Stimulated activated CD4-positive, alpha-beta T cell treated with anti-CD3 and anti-CD28 coated beads, Interleukin-12 subunit alpha, Interleukin-12 subunit beta, amount 100 ng/mL, for 24 hours (primary cell): Measurements from ENCODE around the gene ZSCAN31.
A peak's percentile ranks its signal among the peaks of the same experiment; 100 is the strongest.
"Not testable (repeated sequence)": the region's sequence is repeated elsewhere in the genome, so short reads cannot be mapped to it uniquely, and the experiment has no call there.

Experiments
- DNase-seq, 2 experiments: peaks; one replicate each; pipeline ENCODE4 v3.0.0-alpha.2; 2020; ENCODE audit warnings: low read depth in 2 of 2

ZSCAN31 gene

DNA sequence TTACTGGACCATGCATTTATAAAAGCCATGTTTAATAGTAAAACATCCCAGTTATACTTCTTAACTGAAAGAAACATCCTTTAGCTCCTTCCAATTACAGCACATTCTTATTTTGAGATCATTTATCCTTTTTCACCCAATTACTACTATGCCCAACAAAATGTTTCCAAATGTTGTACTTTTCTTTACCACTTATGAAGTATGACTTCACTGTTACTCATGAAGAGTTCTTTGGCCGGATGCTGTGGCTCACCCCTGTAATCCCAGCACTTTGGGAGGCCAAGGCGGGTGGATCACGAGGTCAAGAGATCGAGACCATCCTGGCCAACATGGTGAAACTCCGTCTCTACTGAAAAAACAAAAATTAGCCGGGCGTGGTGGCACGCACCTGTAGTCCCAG is 18.1 kb downstream of the ZSCAN31 start:
- not testable (repeated sequence) for DNase-seq

DNA sequence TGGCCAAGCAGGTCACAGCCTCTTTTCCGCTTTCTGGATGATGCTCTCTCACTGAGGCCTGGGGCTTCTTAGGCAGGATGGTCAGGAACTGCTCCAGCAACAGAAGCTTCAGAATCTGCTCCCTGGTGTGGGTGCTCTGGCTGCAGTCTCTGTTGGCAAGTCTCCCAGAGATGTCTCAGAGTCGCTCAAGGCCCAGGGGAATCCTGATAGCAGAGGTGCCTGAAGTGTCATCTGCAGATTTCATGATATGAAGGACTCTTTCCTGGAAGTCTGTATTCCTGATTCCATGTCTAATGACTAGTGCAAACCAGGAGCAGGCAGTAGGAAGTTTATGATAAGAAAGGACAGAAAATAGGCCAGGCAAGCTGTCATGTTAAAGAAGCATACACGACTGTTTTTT is 20.3 kb downstream of the ZSCAN31 start:
- no peak for DNase-seq

DNA sequence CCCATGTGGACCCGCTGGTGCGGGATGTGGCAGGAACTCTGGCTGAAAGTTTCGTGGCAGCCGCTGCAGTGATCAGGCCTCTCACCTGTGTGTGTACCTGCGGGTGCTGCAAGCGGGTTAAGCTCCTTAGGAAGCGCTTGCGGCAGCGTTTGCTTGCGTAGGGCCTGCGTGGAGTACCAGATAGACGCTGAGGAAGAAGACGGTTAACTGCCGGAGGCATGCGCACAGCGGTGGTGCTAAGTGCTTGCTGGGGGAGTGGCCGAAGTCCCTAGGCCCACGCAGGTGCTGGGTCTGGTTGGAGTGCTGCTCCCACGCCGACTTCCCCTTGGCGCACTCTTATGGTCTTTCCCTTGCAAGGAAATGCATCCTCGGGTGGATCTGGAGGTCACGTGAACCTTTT is 23.0 kb downstream of the ZSCAN31 start:
- DNase-seq = no peak

DNA sequence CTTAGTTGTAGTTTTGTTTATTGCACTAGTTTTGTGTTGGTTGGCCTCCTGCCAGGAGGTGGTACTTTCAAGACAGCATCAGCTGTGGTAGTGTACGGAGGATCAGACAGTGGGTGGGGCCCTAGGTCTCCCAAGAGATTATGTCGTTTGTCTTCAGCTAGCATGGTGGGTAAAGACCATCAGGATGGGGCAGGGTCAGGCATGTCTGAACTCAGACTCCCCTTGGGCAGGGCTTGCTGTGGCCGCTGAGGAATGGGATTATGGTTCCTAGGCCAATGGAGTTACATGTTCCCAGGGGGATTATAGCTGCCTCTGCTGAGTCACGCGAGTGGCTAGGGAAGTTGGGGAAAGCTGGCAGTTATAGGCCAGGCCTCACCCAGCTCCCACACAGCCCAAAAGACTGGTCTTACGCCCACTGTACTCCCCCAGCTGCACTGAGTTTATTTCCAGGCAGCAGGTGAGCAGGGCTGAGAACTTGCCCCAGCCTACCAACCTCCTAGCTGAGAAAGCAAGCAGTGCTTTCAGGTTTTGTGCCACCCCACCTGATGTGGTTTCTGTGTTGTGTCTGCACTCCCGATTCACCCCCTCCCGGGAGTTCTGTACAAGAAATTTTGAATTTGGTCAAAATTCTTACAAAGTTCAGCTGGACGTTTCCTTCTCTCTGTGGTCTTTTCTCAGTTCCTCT is 24.7 kb downstream of the ZSCAN31 start:
- DNase-seq = no peak

DNA sequence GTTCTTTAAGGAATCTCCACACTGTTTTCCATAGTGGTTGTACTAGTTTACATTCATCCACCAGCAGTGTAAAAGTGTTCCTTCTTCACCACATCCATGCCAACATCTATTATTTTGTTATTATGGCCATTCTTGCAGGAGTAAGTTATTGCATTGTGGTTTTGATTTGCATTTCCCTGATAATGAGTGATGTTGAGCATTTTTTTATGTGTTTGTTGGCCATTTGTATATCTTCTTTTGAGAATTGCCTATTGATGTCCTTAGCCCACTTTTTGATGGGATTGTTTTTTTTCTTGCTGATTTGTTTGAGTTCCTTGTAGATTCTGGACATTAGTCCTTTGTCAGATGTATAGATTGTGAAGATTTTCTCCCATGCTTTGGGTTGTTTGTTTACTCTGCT is 29.6 kb downstream of the ZSCAN31 start:
- DNase-seq = not testable (repeated sequence)

DNA sequence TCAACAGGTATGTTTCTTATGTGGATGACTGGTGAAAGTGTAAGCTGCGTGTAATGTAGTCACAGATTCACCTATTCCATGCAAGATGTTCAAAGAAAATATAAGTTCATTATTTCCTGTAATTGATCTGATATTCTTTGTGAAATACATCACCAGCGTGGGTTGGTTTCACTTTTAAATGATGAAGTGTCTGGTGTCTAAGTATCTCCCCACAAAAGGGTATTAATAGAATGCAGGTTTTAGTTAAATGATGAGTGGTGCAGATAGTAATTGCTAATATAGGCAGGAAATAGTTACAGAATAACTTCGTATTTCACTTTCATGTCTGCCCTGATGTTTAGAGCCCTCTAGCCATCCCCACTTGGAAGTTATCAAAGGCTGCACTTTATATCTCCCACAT is 32.4 kb downstream of the ZSCAN31 start:
- DNase-seq = no peak

DNA sequence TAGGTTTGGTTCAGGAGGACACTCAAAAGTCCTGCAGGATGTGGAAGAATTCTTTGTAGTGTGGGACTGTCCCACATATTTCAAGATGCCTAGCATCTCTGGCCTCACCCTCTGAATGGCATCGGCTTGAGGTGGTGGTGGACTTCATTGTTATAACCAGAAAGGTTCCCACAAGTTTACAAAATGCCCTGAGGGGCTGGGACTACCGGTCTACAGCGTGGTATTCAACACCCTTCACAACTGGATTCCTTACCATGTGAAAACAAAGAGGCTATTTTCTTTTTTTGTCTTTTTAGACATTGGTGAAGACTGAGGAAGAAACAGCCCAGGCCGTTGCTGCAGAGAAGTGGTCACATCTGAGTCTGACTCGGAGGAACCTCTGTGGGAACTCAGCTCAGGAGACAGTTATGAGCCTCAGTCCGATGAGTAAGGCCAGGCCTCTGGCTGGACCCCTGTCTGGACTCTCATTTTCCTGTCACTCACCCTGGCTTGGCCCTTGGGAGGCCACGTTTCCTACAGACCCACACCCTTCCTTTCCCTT is 39.4 kb downstream of the ZSCAN31 start:
- no peak for DNase-seq

DNA sequence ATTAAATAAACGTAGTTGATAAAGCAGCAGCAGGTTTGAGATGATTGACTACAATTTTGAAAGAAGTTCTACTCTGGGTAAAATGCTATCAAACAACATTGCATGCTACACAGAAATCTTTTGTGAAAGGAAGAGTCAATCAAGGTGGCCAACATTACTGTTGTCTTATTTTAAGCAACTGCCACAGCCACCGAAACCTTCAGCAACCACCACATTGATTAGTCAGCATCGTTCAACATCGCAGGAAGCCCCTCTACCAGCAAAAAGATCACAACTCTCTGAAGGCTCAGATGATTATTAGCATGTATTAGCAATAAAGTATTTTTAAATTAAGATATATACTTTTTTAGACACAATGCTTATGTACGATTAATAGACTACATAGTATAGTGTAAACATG is 40.6 kb downstream of the ZSCAN31 start:
- no peak for DNase-seq

DNA sequence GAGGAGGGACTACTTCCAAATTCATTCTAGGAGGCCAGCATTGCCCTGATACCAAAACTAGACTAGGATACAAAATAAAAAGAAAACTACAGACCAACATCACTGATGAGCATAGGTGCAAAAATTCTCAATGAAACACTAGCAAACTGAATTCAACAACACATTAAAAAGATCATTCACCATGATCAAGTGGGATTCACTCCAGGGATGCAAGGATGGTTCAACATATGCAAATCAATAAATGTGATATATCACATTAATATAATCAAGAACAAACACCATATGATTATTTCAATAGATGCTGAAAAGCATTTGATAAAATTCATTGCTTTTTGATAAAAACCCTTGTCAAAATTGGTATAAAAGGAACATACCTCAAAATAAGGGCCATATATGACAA is 44.4 kb downstream of the ZSCAN31 start:
- no peak for DNase-seq

DNA sequence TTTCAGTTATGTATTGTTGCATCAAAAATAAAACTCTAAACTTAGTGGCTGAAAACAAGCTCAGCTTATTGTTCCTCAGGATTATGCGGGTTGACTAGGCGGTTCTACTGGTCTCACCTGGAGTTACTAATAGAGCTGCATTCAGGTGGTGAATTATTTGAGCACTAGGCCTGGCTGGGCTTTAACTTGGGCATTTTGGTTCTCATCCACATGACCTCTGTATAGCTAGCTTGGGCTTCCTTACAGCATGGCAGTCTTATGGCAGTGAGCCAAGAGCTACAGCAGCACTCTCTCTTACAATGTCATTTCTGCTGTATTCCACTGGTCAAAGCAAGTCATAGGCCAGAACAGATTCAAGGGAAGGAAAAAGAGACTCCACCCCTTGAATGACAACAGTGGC is 53.0 kb downstream of the ZSCAN31 start:
- no peak for DNase-seq

DNA sequence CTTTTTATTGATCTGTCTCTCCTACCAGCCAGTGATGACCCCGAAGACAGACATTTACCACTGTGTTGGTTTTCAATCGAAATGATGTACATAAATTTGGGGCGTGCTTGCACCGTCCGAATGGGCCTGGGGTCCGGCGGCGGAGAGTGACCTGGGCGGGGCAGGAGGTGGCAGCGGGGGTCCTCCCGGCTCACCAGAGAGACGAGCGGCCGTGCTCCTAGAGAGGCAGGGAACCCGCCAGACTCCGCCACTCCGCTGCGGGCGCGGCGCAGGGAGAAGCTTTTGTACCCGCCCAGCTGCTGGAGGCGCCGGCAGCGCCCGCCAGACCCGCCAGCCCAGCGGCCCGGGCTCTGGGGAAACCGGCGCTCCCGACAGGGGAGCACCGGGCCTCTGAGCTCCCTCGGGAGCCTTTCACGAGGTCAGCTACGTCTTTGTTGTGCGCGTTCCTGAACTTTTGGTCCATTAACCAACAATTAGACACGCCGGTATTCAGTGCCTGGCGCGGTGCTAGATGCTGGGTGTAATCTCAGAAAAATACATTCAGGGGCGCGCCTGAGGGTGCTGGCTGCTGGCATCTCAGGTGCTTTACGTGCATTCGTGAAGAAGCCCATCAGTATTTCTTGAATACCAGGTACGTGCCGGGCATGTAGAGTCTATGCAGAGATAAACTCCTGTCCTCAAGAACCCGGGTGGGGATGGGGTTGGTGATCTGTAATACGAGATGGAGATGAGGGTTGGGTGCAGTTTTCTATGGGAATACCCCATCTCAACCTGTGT is 54.5 kb downstream of the ZSCAN31 start, which contains the start of gene PGBD1:
TSS of gene PGBD1 (plus strand) at position 285 of the 777 bp plus-strand sequence. CDS start 2,242 bp downstream, outside the sequence.
- peak; percentile 38 to 60 for DNase-seq

DNA sequence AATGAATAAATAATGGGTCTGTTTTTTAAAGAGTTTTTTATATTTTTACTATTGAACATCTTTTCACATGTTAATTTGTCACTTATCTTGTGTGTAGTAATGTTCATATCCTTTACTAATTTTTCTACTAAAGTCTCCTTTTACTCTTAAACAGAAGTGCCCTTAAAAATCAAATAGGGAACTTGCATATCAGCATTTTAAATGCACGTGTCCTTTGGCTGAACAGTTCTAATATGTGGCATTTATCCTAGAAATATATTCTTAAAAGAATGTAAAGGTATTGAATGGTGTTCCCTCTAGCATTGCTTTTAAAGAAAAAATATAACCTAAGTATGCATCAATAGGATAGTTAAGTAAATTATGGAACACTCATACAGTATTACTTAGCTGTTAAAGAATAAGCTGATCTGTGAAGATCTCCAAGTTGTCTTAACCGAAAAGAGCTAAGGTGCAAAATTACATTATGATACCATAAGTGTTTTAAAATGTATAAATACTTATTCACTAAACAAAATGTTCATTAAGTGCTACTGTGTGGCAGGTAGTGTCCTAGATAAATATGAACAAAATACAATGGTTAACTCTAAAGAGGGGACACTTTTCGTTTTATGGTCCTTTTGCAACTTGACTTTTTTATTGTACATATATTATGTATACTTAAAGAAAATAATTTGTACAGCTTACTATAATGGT is 55.2 kb downstream of the ZSCAN31 start:
- DNase-seq = no peak

DNA sequence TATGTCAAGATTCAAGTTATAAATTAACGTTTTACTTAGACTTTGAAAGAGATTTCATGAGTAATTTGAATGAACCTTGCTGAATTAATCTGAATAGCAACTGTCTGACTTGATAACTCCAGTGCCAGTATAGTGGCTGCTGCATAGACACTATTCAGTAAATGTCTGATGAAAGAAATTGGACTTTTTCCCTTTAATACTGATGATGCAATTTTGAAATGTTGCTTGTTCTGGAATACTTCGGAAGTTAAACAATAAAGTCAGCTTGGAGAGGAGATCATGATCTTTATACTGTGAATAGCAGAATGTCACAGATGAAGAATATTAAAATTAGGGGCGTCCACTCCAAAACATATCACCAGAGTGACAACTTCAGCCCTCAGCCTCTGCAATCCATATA is 58.2 kb downstream of the ZSCAN31 start:
- no peak for DNase-seq

DNA sequence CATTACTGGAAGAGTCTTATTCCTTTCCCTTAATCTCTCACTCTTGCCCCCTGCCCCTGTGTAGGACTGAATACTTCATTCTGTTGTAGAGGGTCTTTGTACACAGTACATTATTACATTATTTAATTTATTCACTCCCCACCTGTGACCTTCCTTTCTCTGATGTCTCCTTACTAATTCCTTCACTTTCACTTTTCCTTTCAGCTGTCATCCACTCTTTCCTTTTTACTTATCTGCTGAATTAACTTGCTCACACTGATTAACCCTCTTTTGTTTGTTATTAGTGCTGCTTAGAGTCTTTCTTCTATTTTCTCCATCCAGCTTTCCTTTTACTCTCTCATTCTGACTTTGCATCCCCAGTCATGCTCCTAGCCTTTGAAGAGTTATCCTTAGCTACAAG is 61.1 kb downstream of the ZSCAN31 start:
- DNase-seq = no peak
